Smooth muscle cell (in vitro differentiated cells): ENCODE results near the gene FBXL17. TPM values are rescaled to one million over a fixed set of nuclear protein-coding genes. Genes with fewer than 3 reads are reported as not detected.

ENCODE experiments used
- DNase-seq: peaks from one replicate; lab custom pipeline; 2025; ENCODE audit not compliant: unreplicated experiment; lab: John Stamatoyannopoulos, UW
- H2AFZ ChIP-seq: fragments of 200-600 bp; sonication (generic); 2 replicates; pipeline ENCODE4 v1.6.0; 2016; ENCODE audit warnings: antibody characterized with exemption, low read depth, mild to moderate bottlenecking
- H3F3A ChIP-seq: fragments of 200-600 bp; sonication (generic); 2 replicates; pipeline ENCODE4 v1.6.0; 2017; ENCODE audit warnings: antibody characterized with exemption, low read depth
- H3K27ac ChIP-seq: fragments of 200-600 bp; sonication (generic); 2 replicates; pipeline ENCODE4 v1.5.1; 2016; ENCODE audit warnings: low read depth, mild to moderate bottlenecking
- H3K27me3 ChIP-seq: fragments of 200-600 bp; sonication (generic); 2 replicates; pipeline ENCODE4 v1.6.1; 2016; ENCODE audit warnings: low read depth, mild to moderate bottlenecking
- H3K36me3 ChIP-seq: fragments of 200-600 bp; sonication (generic); 2 replicates; pipeline ENCODE4 v1.5.1; 2016; ENCODE audit warnings: low read depth
- H3K4me1 ChIP-seq: fragments of 200-600 bp; sonication (generic); 2 replicates; pipeline ENCODE4 v1.5.1; 2016; ENCODE audit warnings: low read depth
- H3K4me2 ChIP-seq: fragments of 200-600 bp; sonication (generic); 2 replicates; pipeline ENCODE4 v1.6.0; 2016; ENCODE audit warnings: mild to moderate bottlenecking
- H3K4me3 ChIP-seq: fragments of 200-600 bp; sonication (generic); 2 replicates; pipeline ENCODE4 v1.5.1; 2016; ENCODE audit warnings: mild to moderate bottlenecking
- H3K79me2 ChIP-seq: fragments of 200-600 bp; sonication (generic); 2 replicates; pipeline ENCODE4 v1.6.0; 2016; ENCODE audit warnings: low read depth, mild to moderate bottlenecking
- H3K9ac ChIP-seq: fragments of 200-600 bp; sonication (generic); 2 replicates; pipeline ENCODE4 v1.6.0; 2016; ENCODE audit warnings: low read depth
- H3K9me3 ChIP-seq: fragments of 200-600 bp; sonication (generic); replicated peaks from 2 replicates; pipeline ENCODE4 v1.5.1; 2016; ENCODE audit warnings: low read depth
- H4K20me1 ChIP-seq: fragments of 200-600 bp; sonication (generic); 2 replicates; pipeline ENCODE4 v1.6.0; 2016; ENCODE audit warnings: low read depth
- WGBS: methylation state at CpG from one replicate; pipeline ENCODE4 v1.1.7; 2016; ENCODE audit warnings: low lambda C conversion rate; 5-methylcytosine and 5-hydroxymethylcytosine counted together
- polyA plus RNA-seq: library from polyadenylated mRNA; unstranded; fragments of >200 nt; fragmentation: Nextera tagmentation; extraction: Ambion mirVana; gene quantifications from 2 replicates; pipeline ENCODE4 v1.2.1, GENCODE V29; 2016
- total RNA-seq: library from RNA; depleted of rRNA; stranded (reverse); fragments of >200 nt; gene quantifications from 2 replicates; pipeline ENCODE4 v1.2.3, GENCODE V29; 2014
- TF ChIP-seq, protein P1 (sequence below): fragments of 200-600 bp; sonication (generic); IDR thresholded peaks from 2 replicates; pipeline ENCODE4 v1.5.1; 2017; ENCODE audit warnings: borderline replicate concordance, mild to moderate bottlenecking, antibody characterized with exemption; ENCODE audit not compliant: insufficient read depth, poor library complexity, severe bottlenecking

Gene FBXL17
- total and polyA plus RNA-seq, 2 experiments from 2014 or later = 5.4 to 16.0 TPM

DNA sequence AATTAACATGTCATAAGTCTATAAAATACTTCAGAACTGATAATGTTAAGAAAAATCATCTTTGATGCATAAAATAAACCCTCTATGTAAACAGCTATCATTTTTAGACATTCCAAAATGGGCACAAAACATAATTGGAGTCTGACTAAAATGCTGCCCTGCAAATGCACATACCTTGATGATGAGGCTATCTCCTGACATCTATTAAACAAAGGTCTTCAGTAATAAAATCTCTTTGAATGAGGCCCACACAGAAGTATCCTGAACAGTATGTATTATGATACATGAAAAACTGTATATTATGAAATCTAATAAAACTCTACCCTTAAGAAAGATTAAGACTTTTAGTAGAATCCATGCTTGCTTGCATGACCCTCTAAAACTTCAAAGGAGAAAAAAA lies 66.1 kb downstream of the FBXL17 start:
- Histone ChIP-seq H3K36me3 (no peaks in the 10 kb centered on the region), H3K9me3 (no peaks in the 10 kb centered on the region)

DNA sequence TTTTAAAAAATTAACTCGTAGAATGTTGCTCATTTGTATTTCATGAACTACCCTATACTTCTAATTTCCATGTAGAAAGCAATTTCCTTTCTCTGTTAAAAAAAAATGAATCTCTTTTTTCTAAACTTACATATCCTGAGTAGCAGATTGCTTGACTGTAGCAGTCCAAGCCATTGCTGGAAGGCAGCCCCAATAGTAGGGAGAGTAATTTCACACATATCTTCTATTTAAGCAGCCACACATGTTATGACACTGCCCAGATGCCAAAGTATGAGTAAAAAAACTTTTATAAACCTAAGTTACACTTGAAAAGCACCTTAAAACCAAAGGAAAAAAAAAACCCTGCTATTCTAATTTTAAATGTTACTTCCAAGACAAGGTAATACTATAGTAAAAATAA lies 69.6 kb downstream of the FBXL17 start:
- no peak overlapping the region for H3K4me3 ChIP-seq
- H3K4me2 ChIP-seq = no peak overlapping the region
- H3K36me3 ChIP-seq = no peaks in the 10 kb centered on the region
- no peak for DNase-seq
- no peaks in the 10 kb centered on the region for H3K9me3 ChIP-seq
- no peaks in the 10 kb centered on the region for H3K27me3 ChIP-seq
- no peak overlapping the region for H3K9ac ChIP-seq
- H4K20me1 ChIP-seq = no peaks in the 10 kb centered on the region
- no peaks in the 10 kb centered on the region for H3F3A ChIP-seq
- H3K79me2 ChIP-seq = no peaks in the 10 kb centered on the region
- H2AFZ ChIP-seq = no peak overlapping the region
- 95% methylated on average over 1 of the region's 1 CpG for WGBS
- H3K27ac ChIP-seq = no peak overlapping the region
- TF ChIP-seq, protein P1, sequence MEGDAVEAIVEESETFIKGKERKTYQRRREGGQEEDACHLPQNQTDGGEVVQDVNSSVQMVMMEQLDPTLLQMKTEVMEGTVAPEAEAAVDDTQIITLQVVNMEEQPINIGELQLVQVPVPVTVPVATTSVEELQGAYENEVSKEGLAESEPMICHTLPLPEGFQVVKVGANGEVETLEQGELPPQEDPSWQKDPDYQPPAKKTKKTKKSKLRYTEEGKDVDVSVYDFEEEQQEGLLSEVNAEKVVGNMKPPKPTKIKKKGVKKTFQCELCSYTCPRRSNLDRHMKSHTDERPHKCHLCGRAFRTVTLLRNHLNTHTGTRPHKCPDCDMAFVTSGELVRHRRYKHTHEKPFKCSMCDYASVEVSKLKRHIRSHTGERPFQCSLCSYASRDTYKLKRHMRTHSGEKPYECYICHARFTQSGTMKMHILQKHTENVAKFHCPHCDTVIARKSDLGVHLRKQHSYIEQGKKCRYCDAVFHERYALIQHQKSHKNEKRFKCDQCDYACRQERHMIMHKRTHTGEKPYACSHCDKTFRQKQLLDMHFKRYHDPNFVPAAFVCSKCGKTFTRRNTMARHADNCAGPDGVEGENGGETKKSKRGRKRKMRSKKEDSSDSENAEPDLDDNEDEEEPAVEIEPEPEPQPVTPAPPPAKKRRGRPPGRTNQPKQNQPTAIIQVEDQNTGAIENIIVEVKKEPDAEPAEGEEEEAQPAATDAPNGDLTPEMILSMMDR = no peak
- H3K4me1 ChIP-seq = no peaks in the 10 kb centered on the region

More for the DNA sequence above, 66.1 kb downstream of the FBXL17 start:
- Histone ChIP-seq H3K4me2 (no peak overlapping the region), H3K79me2 (peaks cover 3% of the 10 kb centered on the region), H3K4me1 (no peaks in the 10 kb centered on the region), H2AFZ (no peak overlapping the region), H3K27ac (no peak overlapping the region), H3K9ac (no peak overlapping the region), H4K20me1 (peaks cover 3% of the 10 kb centered on the region), H3K4me3 (no peak overlapping the region), H3K27me3 (no peaks in the 10 kb centered on the region), H3F3A (no peaks in the 10 kb centered on the region)
- DNase-seq = no peak
- TF ChIP-seq, protein P1 = no peak

DNA sequence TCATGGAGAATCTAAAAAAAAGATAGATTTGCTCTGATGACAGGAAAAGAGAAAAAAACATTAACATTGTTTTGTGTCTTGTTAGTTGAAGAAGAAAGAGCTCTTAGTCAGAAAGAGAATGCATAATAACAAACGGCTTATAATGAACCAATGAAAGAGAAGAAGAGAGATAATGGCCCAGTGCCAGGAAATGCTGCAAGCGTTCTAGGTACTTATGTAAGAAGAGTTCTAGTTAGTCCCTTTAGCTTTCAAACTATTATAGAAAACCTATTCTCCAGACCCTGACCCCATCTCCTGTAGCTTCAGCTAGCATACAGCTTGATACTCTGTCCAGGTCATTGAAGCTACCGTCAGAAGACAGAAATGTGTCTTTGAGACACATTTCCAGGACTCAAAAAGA lies 70.2 kb downstream of the FBXL17 start:
- Histone ChIP-seq H3K36me3 (no peaks in the 10 kb centered on the region), H3K9ac (no peak overlapping the region), H3F3A (no peaks in the 10 kb centered on the region), H3K4me3 (no peak overlapping the region), H3K4me1 (no peaks in the 10 kb centered on the region), H3K27me3 (no peaks in the 10 kb centered on the region), H3K27ac (no peak overlapping the region), H2AFZ (no peak overlapping the region), H4K20me1 (no peaks in the 10 kb centered on the region), H3K4me2 (no peak overlapping the region), H3K9me3 (no peaks in the 10 kb centered on the region), H3K79me2 (no peaks in the 10 kb centered on the region)
- TF ChIP-seq, protein P1 = no peak
- WGBS = 91% methylated on average over 3 of the region's 3 CpGs
- no peak for DNase-seq

DNA sequence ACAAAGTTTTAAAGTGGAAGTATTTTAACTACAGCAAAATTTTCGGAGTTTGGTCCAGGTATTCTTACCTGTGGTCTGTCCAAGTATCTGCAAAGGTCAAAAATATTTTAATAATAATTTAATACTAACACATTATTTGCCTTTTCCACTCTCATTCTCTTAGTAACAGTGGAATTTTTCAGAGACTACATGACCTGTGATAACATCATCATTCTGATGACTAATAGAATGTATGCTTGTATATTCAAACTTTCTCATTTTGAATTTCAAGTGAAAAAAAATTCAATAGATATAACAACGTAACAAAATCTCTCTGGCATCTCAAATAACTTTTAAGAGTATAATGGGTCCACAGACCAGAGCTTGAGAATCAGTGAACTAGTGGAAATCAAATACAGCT lies 78.3 kb downstream of the FBXL17 start:
- TF ChIP-seq, protein P1 = no peak
- Histone ChIP-seq H3F3A (no peaks in the 10 kb centered on the region), H3K36me3 (no peaks in the 10 kb centered on the region), H3K79me2 (no peaks in the 10 kb centered on the region), H3K4me1 (no peaks in the 10 kb centered on the region), H3K9ac (no peak overlapping the region), H3K9me3 (no peaks in the 10 kb centered on the region), H3K4me2 (no peak overlapping the region), H4K20me1 (no peaks in the 10 kb centered on the region), H2AFZ (no peak overlapping the region), H3K27me3 (no peaks in the 10 kb centered on the region), H3K27ac (no peak overlapping the region), H3K4me3 (no peak overlapping the region)
- DNase-seq = no peak
- WGBS = 92% methylated on average over 2 of the region's 2 CpGs
